ENCODE data around the gene CALN1.

- TF ChIP-seq, protein P1, sequence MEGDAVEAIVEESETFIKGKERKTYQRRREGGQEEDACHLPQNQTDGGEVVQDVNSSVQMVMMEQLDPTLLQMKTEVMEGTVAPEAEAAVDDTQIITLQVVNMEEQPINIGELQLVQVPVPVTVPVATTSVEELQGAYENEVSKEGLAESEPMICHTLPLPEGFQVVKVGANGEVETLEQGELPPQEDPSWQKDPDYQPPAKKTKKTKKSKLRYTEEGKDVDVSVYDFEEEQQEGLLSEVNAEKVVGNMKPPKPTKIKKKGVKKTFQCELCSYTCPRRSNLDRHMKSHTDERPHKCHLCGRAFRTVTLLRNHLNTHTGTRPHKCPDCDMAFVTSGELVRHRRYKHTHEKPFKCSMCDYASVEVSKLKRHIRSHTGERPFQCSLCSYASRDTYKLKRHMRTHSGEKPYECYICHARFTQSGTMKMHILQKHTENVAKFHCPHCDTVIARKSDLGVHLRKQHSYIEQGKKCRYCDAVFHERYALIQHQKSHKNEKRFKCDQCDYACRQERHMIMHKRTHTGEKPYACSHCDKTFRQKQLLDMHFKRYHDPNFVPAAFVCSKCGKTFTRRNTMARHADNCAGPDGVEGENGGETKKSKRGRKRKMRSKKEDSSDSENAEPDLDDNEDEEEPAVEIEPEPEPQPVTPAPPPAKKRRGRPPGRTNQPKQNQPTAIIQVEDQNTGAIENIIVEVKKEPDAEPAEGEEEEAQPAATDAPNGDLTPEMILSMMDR (conservative IDR thresholded peaks at IDR 0.05; ENCODE audit: low read depth in 2 of 2) = no peak
- no peak for TF ChIP-seq ZNF114 (CRISPR knock-in tag; IDR thresholded peaks at IDR 0.05)
- TF ChIP-seq POLR2AphosphoS5 (IDR thresholded peaks at IDR 0.05; ENCODE audit: low read depth) = no peak; the same call in none of the 2 replicates
Measured at GRCh38 chr7:72337390-72338167, 74.6 kb downstream of the CALN1 start.

All from GM23338 (cell line).